ENCODE measurements around the gene ADIPOQ. TPM values are rescaled to one million over a fixed set of nuclear protein-coding genes. Genes with fewer than 3 reads are reported as not detected.

The ADIPOQ gene
- total and polyA plus RNA-seq, 2 of the 4 experiments (the other 2 are of a cell fraction) = not detected

DNA sequence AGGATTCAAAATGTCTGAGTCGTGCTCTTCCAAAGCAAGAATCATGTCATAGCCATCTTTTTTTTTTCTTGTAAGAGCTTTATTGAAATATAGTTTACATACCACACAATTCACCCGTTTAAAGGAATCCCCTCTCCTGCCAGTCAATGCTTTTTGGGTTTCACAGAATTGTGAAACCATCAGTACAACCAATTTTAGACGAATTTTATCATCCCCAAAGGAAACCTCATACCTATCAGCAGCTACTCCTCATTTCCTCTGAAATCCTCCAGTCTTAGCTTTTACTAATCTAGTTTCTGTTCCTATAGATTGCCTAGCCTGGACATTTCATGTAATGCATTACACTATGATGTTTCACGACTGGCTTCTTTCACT lies 39.6 kb downstream of the ADIPOQ start:
- Histone ChIP-seq H3K4ac (ENCODE audit: low read depth, low read length) (no peak overlapping the region), H4K20me1 (ENCODE audit: insufficient read depth, low read length) (no peaks in the 10 kb centered on the region), H3K18ac (ENCODE audit: low read depth, low read length) (no peak overlapping the region), H3K23ac (ENCODE audit: low read depth, low read length) (no peak overlapping the region), H3K4me3 (ENCODE audit: insufficient read depth, low read depth, low read length) (no peak overlapping the region), H3K36me3 (ENCODE audit: control insufficient read depth, insufficient read depth, low read length) (no peaks in the 10 kb centered on the region), H3K79me1 (ENCODE audit: low read depth in 1 of 2, low read length in 2 of 2) (no peaks in the 10 kb centered on the region), H3K4me2 (ENCODE audit: low read depth, low read length) (no peak overlapping the region), H3K56ac (ENCODE audit: extremely low read depth, insufficient read depth, low read length) (no peak overlapping the region), H2AFZ (replicated peaks; ENCODE audit: low read length, poor library complexity) (no peak overlapping the region), H3K9me1 (ENCODE audit: insufficient read depth, low read length) (no peaks in the 10 kb centered on the region), H2BK20ac (ENCODE audit: low read depth, low read length) (no peak overlapping the region), H3K27me3 (ENCODE audit: control insufficient read depth, insufficient read depth, low read length) (peaks cover 6% of the 10 kb centered on the region), H4K5ac (ENCODE audit: low read depth, low read length) (no peak overlapping the region), H2AK9ac (replicated peaks; ENCODE audit: low read depth, low read length, poor library complexity) (no peak overlapping the region), H3K9ac (ENCODE audit: low read depth, low read length) (no peak overlapping the region), H2BK15ac (ENCODE audit: low read depth, low read length) (no peak overlapping the region), H3K27ac (ENCODE audit: insufficient read depth, low read length) (no peak overlapping the region), H2AK5ac (ENCODE audit: low read depth, low read length) (no peak overlapping the region), H2BK120ac (ENCODE audit: low read depth, low read length) (no peak overlapping the region), H3K9me3 (ENCODE audit: control insufficient read depth, insufficient read depth, low read length) (no peaks in the 10 kb centered on the region), H4K8ac (ENCODE audit: low read depth in 2 of 2, low read length in 2 of 2) (no peak overlapping the region), H3K14ac (replicated peaks; ENCODE audit: low read depth, low read length) (no peak overlapping the region), H3K4me1 (ENCODE audit: control insufficient read depth, insufficient read depth, low read length) (peaks cover 2% of the 10 kb centered on the region), H4K91ac (ENCODE audit: insufficient read depth, low read depth, low read length) (no peak overlapping the region), H2BK5ac (ENCODE audit: low read depth, low read length, poor library complexity, severe bottlenecking) (no peak overlapping the region)
- in situ Hi-C loops (cut with MboI; ENCODE audit: low sequenced_read_pairs) (no loop called here), intact Hi-C loops (cut with micrococcal nuclease) (no loop called here), dilution Hi-C loops (cut with HindIII; ENCODE audit: low sequenced_read_pairs, unreplicated experiment) (no loop called here)
- 17% methylated on average over 1 of the region's 4 CpGs; no CpG with 5 or more reads in 1 of the 2 experiments for WGBS, 2 experiments (ENCODE audit: extremely low coverage in 2 of 2, insufficient read length in 1 of 2)
- ATAC-seq (ENCODE audit: low read depth) (no peak), DNase-seq (no peak)
- ChIA-PET CTCF (no interaction called here), POLR2A (ENCODE audit: unreplicated experiment) (no interaction called here)
- no peak for TF ChIP-seq MAZ (IDR thresholded peaks at IDR 0.05; ENCODE audit: borderline replicate concordance, low read depth, low read length)
- TF ChIP-seq, protein P1, sequence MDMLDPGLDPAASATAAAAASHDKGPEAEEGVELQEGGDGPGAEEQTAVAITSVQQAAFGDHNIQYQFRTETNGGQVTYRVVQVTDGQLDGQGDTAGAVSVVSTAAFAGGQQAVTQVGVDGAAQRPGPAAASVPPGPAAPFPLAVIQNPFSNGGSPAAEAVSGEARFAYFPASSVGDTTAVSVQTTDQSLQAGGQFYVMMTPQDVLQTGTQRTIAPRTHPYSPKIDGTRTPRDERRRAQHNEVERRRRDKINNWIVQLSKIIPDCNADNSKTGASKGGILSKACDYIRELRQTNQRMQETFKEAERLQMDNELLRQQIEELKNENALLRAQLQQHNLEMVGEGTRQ (IDR thresholded peaks at IDR 0.05; ENCODE audit: low read depth, low read length) = no peak
- no peak for TF ChIP-seq SMC3 (IDR thresholded peaks at IDR 0.05; ENCODE audit: low read depth, low read length)
- TF ChIP-seq, protein P2, sequence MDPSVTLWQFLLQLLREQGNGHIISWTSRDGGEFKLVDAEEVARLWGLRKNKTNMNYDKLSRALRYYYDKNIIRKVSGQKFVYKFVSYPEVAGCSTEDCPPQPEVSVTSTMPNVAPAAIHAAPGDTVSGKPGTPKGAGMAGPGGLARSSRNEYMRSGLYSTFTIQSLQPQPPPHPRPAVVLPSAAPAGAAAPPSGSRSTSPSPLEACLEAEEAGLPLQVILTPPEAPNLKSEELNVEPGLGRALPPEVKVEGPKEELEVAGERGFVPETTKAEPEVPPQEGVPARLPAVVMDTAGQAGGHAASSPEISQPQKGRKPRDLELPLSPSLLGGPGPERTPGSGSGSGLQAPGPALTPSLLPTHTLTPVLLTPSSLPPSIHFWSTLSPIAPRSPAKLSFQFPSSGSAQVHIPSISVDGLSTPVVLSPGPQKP (IDR thresholded peaks at IDR 0.05; ENCODE audit: borderline replicate concordance, low read depth, low read length) = no peak
- no peak for TF ChIP-seq CHD1 (IDR thresholded peaks at IDR 0.05; ENCODE audit: low read depth, low read length)
- TF ChIP-seq MXI1 (IDR thresholded peaks at IDR 0.05; ENCODE audit: borderline replicate concordance, low read depth, low read length) = no peak
- no peak for TF ChIP-seq RCOR1 (IDR thresholded peaks at IDR 0.05; ENCODE audit: insufficient replicate concordance, low read length)
- TF ChIP-seq POLR2A (IDR thresholded peaks at IDR 0.05; ENCODE audit: low read depth, low read length) = no peak
- TF ChIP-seq CEBPB (IDR thresholded peaks at IDR 0.05; ENCODE audit: low read depth, low read length) = no peak
- TF ChIP-seq NFE2L2 (IDR thresholded peaks at IDR 0.05; ENCODE audit: low read depth, low read length) = no peak
- TF ChIP-seq, protein P3, sequence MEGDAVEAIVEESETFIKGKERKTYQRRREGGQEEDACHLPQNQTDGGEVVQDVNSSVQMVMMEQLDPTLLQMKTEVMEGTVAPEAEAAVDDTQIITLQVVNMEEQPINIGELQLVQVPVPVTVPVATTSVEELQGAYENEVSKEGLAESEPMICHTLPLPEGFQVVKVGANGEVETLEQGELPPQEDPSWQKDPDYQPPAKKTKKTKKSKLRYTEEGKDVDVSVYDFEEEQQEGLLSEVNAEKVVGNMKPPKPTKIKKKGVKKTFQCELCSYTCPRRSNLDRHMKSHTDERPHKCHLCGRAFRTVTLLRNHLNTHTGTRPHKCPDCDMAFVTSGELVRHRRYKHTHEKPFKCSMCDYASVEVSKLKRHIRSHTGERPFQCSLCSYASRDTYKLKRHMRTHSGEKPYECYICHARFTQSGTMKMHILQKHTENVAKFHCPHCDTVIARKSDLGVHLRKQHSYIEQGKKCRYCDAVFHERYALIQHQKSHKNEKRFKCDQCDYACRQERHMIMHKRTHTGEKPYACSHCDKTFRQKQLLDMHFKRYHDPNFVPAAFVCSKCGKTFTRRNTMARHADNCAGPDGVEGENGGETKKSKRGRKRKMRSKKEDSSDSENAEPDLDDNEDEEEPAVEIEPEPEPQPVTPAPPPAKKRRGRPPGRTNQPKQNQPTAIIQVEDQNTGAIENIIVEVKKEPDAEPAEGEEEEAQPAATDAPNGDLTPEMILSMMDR (conservative IDR thresholded peaks at IDR 0.05; ENCODE audit: low read depth, low read length) = no peak
- no peak for TF ChIP-seq RFX5 (IDR thresholded peaks at IDR 0.05; ENCODE audit: low read depth, low read length)
- TF ChIP-seq RAD21 (IDR thresholded peaks at IDR 0.05; ENCODE audit: low read length) = no peak
- no peak for TF ChIP-seq MAFK (IDR thresholded peaks at IDR 0.05; ENCODE audit: low read depth, low read length)
- TF ChIP-seq BHLHE40 (IDR thresholded peaks at IDR 0.05; ENCODE audit: low read depth, low read length) = no peak
- no peak for TF ChIP-seq FOS (IDR thresholded peaks at IDR 0.05; ENCODE audit: low read depth, low read length)
- no TSS peak for BruUV-seq (replicated peaks)
